Mesothelial cell of epicardium (in vitro differentiated cells): ENCODE data around the gene METRN. TPM values are rescaled to one million over a fixed set of nuclear protein-coding genes. Genes with fewer than 3 reads are reported as not detected.

Experiments
- DNase-seq, 2 experiments: peaks; one replicate each; pipeline ENCODE4 v3.0.0; 2021; ENCODE audit warnings: low spot score in 2 of 2; ENCODE audit not compliant: unreplicated experiment in 2 of 2
- H3K27ac Mint-ChIP-seq: 2 replicates; pipeline ENCODE4 v1.8.0; 2021; ENCODE audit warnings: mixed read lengths
- H3K27me3 Mint-ChIP-seq: 2 replicates; pipeline ENCODE4 v1.8.0; 2021; ENCODE audit warnings: low read depth, mixed read lengths
- H3K36me3 Mint-ChIP-seq: 2 replicates; pipeline ENCODE4 v1.8.0; 2021; ENCODE audit warnings: mixed read lengths
- H3K4me1 Mint-ChIP-seq: 2 replicates; pipeline ENCODE4 v1.8.0; 2021; ENCODE audit warnings: mixed read lengths
- H3K4me3 Mint-ChIP-seq: 2 replicates; pipeline ENCODE4 v1.8.0; 2021; ENCODE audit warnings: mild to moderate bottlenecking, moderate library complexity, mixed read lengths
- H3K9me3 Mint-ChIP-seq: 2 replicates; pipeline ENCODE4 v1.8.0; 2021; ENCODE audit warnings: mixed read lengths
- total RNA-seq: library from RNA; stranded (reverse); gene quantifications from 3 replicates; pipeline ENCODE4 v1.2.1, GENCODE V29; 2021
- TF ChIP-seq, protein P1 (sequence below): fragments of 200-600 bp; sonication (generic); IDR thresholded peaks from one replicate; pipeline ENCODE4 v1.5.0; 2021; ENCODE audit warnings: antibody characterized with exemption; ENCODE audit not compliant: unreplicated experiment

Gene METRN
- total RNA-seq, 1 donor from 2014 or later, result 15.1 TPM

DNA sequence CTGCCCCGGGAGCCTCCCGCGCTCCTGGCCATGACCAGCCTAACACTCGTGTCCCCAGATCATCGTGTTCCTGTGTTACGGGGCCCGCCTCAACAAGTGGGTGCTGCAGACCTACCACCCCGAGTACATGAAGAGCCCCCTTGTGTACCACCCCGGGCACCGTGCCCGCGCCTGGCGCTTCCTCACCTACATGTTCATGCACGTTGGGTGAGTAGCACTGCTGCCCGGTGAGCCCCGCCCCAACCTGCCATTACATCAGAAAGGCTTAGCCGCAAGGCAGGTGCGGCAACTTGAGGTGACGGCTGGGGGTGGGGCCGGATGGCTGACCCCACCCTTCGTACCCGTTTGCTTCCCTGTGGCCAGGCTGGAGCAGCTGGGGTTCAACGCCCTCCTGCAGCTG is 38.0 kb upstream of the METRN start:
- H3K4me1 Mint-ChIP-seq, result peaks cover 15% of the 10 kb centered on the region
- no peak overlapping the region for H3K4me3 Mint-ChIP-seq
- TF ChIP-seq, protein P1, sequence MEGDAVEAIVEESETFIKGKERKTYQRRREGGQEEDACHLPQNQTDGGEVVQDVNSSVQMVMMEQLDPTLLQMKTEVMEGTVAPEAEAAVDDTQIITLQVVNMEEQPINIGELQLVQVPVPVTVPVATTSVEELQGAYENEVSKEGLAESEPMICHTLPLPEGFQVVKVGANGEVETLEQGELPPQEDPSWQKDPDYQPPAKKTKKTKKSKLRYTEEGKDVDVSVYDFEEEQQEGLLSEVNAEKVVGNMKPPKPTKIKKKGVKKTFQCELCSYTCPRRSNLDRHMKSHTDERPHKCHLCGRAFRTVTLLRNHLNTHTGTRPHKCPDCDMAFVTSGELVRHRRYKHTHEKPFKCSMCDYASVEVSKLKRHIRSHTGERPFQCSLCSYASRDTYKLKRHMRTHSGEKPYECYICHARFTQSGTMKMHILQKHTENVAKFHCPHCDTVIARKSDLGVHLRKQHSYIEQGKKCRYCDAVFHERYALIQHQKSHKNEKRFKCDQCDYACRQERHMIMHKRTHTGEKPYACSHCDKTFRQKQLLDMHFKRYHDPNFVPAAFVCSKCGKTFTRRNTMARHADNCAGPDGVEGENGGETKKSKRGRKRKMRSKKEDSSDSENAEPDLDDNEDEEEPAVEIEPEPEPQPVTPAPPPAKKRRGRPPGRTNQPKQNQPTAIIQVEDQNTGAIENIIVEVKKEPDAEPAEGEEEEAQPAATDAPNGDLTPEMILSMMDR, result no peak
- H3K36me3 Mint-ChIP-seq, result peaks cover 4% of the 10 kb centered on the region
- H3K27me3 Mint-ChIP-seq, result peaks cover 10% of the 10 kb centered on the region
- no peak overlapping the region for H3K27ac Mint-ChIP-seq
- H3K9me3 Mint-ChIP-seq, result no peaks in the 10 kb centered on the region
- no peak for DNase-seq

DNA sequence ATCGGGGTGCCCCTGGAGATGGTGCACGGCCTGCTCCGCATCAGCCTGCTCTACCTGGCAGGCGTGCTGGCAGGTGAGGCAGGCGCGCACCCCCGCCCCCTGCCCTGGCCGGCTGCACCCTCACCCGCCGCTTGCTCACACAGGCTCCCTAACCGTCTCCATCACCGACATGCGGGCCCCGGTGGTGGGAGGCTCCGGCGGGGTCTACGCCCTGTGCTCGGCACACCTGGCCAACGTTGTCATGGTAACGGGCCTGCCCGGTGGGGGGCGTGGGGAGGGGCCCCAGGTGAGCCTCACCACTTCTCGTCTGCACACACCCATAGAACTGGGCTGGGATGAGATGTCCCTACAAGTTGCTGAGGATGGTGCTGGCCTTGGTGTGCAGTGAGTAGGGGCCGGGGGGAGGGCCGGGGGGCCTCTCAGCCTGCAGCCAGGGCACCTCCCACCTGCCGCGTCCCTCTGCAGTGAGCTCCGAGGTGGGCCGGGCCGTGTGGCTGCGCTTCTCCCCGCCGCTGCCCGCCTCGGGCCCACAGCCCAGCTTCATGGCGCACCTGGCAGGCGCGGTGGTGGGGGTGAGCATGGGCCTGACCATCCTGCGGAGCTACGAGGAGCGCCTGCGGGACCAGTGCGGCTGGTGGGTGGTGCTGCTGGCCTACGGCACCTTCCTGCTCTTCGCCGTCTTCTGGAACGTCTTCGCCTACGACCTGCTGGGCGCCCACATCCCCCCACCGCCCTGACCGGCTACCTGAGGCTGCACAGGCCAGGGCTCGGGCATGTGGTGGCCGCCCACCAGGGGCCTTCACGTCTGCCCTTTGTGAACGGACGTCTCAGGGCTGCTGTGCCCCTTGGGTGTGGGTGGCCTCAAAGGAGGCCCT is 37.4 kb upstream of the METRN start:
- peaks cover 8% of the 10 kb centered on the region for H3K36me3 Mint-ChIP-seq
- H3K27me3 Mint-ChIP-seq, result peaks cover 10% of the 10 kb centered on the region
- no peak overlapping the region for H3K27ac Mint-ChIP-seq
- TF ChIP-seq, protein P1, result no peak
- DNase-seq, result no peak
- peaks cover 17% of the 10 kb centered on the region for H3K4me1 Mint-ChIP-seq
- H3K9me3 Mint-ChIP-seq, result no peaks in the 10 kb centered on the region
- H3K4me3 Mint-ChIP-seq, result no peak overlapping the region

DNA sequence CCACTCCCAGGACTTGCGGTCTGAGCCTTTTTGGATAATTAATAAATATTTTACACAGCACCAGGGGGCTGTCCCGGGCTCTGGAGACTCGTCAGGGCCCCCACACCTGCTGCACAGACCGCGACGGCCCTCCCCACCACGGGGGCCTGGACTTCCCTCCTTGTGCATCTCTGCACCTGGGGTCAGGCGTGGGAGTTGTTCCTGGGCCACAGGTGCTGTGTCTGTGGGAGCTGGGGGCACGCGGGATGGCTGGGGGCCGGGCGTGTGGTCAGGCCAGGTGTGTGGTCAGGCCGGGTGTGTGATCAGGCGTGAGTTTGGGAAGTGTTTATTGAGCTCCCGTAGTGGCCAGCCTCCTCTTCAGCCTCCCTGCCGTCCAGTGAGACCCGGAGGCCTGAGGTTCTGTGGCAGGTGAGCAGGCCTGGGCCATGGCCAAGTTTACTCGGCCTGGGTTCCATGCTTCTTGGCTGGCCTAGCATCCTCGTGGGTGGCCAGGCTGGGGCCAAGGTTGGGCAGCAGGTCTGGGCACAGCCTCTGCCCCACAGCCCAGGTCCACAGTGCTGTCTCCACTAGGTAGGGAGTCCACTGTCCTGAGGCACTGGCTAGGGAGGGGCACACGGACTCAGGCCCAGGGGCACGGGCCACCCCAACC is 36.6 kb upstream of the METRN start:
- no peak for DNase-seq
- Mint-ChIP-seq H3K36me3 (peaks cover 9% of the 10 kb centered on the region), H3K4me3 (no peak overlapping the region), H3K4me1 (peaks cover 19% of the 10 kb centered on the region), H3K9me3 (no peaks in the 10 kb centered on the region), H3K27ac (no peak overlapping the region), H3K27me3 (peaks cover 10% of the 10 kb centered on the region)
- TF ChIP-seq, protein P1, result no peak

DNA sequence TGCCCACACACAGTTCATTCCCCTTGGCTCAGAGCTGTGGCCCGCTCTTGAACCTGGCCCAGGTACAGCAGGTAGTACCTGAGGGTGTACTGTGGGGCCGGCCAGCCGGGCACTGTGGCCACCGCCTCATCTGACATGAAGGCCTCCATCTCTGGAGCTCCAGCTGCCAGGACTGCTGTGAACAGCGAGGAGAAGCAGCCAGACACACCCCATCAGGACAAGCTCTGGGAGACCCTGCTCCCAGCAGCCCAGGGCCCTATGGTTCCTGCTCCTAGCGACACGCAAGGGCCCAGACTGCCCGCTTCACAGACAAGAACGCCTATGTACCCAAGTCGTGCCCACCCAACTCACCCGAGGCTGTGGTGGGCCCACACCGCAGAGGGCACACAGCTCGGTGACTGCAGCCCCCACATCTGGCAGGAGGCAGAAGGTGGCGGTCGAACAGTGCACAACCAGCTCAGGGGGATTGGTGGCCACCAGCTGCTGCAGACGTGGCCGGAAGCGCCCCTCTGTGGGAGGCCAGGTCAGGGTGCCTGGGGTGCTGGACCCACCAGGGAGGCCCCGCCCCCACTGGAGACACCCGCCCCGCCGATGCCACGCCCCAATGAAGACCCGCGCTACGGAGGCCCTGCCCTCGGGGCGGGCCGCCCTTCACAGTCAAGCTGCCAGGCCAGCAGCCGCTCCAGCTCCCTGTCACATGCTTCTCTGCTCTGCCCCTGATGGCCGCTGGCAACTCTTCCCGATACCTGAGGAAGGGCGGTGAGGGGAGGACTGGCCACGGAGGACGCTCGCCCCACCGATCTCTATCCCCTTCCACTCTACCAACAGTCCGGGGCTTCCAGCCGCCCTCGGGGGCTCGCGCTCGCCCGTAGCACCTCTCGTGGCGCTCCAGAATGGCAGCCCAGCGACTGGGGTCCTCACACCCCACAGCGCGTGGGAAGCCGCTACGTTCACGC is 35.8 kb upstream of the METRN start:
- no peaks in the 10 kb centered on the region for H3K9me3 Mint-ChIP-seq
- peak in 1 of 2 experiments; percentile 73 for DNase-seq

More for the DNA sequence above, 35.8 kb upstream of the METRN start:
- H3K4me3 Mint-ChIP-seq, result peak overlapping the region; percentile 69
- peaks cover 10% of the 10 kb centered on the region for H3K27me3 Mint-ChIP-seq
- TF ChIP-seq, protein P1, result no peak
- peaks cover 9% of the 10 kb centered on the region for H3K36me3 Mint-ChIP-seq
- H3K4me1 Mint-ChIP-seq, result peaks cover 19% of the 10 kb centered on the region
- peak overlapping the region; percentile 86 for H3K27ac Mint-ChIP-seq
